Measurements from ENCODE around the gene IPO11. TPM values are rescaled to one million over a fixed set of nuclear protein-coding genes. Genes with fewer than 3 reads are reported as not detected.
"Not testable (repeated sequence)": the region's sequence is repeated elsewhere in the genome, so short reads cannot be mapped to it uniquely, and the experiment has no call there.

Gene IPO11
- total RNA-seq, 1 experiment from 2014 or later: 30.7 TPM

DNA sequence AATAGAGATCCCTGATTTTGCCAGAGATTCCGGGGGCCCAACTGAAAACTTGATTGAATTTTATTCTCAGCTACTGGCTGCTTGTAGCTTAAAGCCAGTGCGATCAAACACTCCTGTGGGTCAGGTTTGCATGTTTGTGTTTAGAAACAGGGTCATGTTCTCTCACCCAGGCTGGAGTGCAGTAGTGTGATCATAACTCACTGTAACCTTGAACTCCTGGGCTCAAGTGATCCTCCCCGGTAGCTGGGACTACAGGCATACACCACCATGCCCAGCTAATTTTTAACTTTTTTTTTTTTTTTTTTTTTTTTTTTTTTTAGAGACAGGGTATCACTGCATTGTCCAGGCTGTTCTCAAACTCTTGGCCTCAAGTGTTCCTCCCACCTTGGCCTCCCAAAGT is 232.7 kb downstream of the IPO11 start:
- DNase-seq (ENCODE audit: low read depth): no peak

DNA sequence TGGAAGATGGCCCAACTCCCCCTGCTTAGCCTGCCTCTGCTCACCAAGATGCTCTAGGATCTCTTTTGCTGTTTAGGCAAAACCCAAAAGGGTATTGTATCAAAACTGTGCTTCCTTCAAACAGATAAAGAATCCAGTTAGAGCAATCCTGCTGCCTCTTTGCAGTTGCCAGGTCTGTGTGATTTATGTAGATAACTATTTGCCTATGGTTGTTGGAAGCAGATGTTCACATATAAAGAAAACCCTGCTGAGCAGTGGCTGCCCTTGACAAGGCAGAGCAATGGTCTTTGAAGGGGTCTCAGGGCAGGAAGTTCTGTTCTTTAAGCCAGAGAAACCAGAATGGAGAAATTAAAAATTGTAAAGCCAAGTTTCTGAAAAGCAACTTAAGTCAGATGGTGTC is 234.7 kb downstream of the IPO11 start:
- no peak for DNase-seq (ENCODE audit: low read depth)

DNA sequence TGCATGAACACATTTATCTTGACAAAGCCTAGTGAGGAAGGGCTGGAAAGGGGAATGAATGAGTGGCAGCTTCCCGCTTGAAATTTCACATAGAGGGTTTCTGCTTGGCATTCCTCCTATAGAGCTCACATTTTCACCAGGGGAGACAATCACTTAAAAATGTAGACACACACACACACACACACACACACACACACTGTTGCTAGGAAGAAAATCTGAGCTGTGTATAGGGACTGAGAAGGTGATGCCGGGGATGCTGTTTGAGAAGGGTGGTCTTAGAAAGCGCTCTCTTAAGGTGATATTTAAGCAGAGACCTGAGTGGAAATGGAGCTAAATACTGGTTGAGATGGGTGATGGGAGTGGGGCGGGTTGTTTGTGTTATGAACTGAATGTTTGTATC is 236.5 kb downstream of the IPO11 start:
- no peak for DNase-seq (ENCODE audit: low read depth)

DNA sequence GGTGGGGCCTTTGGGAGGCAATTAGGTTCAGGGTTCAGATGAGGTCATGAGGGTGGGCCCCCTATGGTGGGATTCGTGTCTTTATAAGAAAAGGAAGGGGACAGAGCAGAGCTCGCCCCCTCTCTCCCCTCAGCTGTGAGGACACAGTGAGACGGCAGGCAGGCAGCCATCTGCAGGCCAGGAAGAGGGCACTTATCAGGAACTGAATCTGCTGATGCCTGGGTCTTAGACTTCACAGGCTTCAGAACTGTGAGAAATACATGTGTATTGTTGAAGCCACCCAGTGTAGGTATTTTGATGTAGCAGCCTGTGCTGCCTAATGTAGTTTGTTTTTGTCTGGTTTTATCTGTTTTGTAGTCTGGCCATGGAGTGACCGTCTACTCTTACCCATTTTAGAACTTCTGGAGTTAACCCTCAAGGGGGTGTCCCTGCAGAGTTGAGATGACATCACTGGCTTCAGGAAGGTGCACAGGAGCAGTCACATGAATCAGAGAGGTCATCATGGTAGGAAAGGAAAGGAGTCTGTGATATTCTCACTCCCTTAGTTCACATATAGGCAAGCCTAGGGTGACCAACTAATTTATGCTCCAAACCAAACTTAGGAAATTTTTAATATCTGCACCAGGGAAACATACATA is 237.0 kb downstream of the IPO11 start:
- DNase-seq (ENCODE audit: low read depth): no peak

DNA sequence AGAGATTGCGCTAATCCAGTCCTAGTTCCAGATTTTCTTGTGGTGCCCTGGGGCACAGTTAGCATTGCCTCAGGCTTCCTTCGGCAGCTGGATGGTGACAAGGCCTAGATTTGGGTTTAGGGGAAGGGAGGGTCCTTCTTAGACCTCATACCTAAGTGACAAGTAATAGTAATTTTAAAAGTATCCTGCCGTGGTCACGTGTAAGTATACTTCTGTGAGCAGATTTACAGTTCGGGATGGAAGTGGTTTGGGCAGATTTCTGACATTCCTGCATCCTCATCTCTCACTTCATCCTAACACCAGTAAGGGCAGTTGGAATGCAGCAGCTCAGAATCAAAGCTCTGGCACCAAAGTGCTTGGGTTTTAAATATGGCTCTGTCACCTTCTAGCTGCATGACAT is 237.6 kb downstream of the IPO11 start:
- DNase-seq (ENCODE audit: low read depth): no peak

DNA sequence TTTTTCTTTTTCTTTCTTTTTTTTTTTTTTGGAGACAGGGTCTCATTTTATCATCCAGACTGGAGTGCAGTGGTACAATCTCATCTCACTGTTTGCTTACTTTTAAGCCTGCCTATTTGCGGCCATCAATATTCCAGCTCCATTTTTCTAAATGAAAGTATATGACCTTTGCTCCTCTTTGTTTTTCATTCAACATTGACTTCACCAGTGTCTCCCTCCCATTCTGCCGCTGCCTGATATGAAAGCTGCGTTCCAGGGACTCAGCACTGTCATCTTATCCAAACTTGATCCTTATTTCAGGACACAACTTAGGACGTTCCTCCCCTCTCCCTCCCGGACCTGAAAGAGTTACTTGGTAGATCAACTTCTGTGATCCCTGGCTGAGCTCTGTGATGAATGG is 239.7 kb downstream of the IPO11 start:
- no peak for DNase-seq (ENCODE audit: low read depth)

DNA sequence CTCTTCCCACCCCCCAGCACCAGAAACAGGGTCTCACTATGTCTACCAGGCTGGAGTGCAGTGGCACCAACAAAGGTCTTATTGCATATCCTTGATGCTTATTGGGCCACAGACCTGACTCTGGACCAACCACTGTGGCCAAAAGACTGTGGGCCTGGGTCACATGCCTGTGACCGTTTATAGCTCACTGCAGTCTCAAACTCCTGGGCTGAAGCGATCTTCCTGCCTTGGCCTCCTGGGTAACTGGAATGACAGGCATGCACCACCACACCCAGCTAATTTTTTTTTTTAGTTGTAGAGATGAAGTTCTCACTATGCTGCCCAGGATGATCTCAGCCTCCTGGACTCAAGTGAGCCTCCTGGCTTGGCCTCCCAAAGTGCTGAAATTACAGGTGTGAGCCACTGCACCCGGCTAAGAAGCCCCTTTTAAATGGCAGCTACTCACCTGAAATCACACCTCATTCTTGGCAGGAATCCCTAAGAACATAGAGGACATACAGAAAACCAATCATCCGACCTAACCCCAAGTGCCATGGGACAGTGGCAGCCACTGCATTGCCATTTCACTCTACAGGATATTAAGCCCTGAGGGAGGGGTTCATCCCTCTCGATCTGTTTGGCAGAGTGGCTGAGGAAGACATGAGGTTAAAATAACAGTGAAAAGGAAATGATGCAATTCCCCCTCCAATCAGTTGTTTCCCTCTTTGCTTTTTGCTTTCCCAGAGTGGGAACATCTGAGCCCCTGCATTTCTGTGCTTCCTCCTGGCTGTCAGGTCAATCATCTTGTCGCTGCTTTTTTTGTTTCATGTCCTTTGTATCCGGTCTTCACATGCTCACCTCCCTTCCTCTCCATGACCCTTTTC is 240.7 kb downstream of the IPO11 start:
- DNase-seq (ENCODE audit: low read depth): no peak

DNA sequence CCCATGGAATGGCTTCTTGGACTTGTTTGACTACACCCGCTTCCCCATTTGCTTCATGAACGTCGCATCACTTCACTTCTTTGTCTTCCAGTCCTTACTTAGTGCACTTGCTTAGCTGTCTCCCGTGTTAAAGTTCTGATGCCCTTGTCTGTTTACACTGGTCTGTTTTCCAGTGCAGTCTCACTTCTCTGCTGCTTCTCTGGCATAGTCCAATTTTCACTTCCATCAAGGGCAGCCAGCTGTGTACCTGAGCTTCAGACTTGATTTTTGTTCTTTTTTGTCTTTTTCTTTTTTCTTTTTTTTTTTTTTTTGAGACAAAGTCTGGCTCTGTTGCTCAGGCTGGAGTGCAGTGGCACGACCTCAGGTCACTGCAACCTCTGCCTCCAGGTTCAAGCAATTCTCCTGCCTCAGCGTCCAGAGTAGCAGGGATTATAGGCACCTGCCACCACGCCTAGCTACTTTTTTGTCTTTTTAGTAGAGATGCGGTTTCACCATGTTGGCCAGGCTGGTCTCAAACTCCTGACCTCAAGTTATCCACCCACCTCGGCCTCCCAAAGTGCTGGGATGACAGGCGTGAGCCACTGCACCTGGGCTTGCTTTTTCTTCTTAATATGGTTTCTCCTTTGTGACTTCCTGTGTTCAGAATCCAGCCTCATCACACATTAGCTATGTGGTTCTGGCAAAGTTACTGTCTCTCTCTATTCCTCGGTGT is 241.5 kb downstream of the IPO11 start:
- no peak for DNase-seq (ENCODE audit: low read depth)

DNA sequence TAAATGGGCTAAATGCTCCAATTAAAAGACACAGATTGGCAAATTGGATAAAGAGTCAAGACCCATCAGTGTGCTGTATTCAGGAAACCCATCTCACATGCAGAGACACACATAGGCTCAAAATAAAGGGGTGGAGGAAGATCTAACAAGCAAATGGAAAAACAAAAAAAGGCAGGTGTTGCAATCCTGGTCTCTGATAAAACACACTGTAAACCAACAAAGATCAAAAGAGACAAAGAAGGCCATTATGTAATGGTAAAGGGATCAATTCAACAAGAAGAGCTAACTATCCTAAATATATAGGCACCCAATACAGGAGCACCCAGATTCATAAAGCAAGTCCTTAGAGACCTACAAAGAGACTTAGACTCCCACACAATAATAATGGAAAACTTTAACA is 245.2 kb downstream of the IPO11 start:
- not testable (repeated sequence) for DNase-seq (ENCODE audit: low read depth)

DNA sequence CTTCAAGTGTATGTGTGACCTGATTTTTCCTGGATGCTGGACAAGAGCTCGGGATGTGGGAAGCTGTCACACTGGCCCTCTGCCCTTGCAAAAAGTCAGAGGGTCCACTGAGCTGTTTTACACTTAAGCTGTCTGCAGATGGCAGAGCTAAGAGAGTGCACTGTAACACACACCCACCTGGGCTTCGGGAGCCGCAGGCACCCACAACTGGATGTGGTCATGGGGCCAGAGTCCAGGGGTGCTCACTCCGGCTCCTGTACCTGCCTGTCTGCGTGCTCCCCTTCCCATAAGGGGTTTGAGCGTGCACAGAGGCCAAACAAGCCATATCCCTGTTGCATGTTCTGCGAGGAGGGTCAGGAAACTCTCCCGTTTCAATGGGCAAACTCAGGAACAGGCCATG is 248.6 kb downstream of the IPO11 start:
- no peak for DNase-seq (ENCODE audit: low read depth)

DNA sequence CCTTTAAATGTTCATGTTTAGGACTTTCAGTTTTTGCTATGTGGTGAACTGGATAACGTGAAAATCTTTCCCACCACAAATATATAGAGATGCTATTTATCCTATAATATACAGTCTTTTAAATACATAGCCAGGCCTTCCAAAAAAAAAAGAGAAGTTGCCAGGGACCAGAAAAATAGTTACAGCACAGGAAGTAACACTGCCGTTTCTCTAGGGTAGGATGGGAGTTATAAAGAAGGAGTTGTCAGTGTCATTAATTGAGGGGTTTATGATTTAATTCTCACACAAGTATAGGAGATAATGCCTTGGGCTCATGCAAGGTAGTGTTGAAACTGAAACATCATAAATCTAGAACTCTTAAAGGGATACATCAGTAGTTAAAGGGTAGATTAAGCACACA is 250.0 kb downstream of the IPO11 start:
- no peak for DNase-seq (ENCODE audit: low read depth)

DNA sequence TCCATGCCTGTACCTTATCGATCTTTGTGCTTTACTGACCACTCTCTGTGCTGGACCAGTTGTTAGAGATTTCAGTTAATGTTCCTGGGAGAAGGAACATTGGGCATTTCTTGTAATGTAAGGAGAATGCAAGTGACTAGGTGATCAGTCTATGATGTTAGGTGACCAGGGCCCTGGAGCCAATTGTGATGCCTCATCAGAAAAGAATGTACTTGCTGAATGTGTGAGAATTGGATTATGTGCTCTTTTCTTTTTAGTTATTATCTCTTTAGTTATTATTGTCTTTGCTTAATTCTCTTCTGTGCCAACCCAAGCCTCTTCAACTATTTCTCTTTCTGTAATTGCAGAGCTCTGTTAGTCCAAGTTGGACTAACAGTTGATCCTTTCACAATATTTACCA is 258.9 kb downstream of the IPO11 start:
- no peak for DNase-seq (ENCODE audit: low read depth)

DNA sequence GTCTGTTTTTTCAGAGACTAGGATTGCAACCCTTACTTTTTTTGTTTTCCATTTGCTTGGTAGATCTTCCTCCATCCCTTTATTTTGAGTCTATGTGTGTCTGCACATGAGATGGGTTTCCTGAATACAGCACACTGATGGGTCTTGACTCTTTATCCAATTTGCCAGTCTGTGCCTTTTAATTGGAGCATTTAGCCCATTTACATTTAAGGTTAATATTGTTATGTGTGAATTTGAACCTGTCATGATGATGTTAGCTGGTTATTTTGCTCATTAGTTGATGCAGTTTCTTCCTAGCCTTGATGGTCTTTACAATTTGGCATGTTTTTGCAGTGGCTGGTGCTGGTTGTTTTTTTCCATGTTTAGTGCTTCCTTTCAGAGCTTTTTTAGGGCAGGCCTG is 264.0 kb downstream of the IPO11 start:
- not testable (repeated sequence) for DNase-seq (ENCODE audit: low read depth)

Other genes starting within 250 kb of the IPO11 start
- gene KIF2A, start 106.6 kb upstream of the IPO11 start, total RNA-seq (2014; rRNA removed; shearing (Covaris generic)): 57.9 and 101 TPM in 2 replicates
- gene DIMT1, start 8.9 kb upstream of the IPO11 start, total RNA-seq (2014; rRNA removed; shearing (Covaris generic)): 69.3 and 83.0 TPM in 2 replicates
- gene LRRC70, start 166.1 kb downstream of the IPO11 start, total RNA-seq (2014; rRNA removed; shearing (Covaris generic)): 1.1 TPM in 1 of 2 replicates, not detected in the other

Measured in Daoy (cell line).